Sigmoid colon (tissue), 4 donors: ENCODE results near the gene PTPRT.

Experiments
- CTCF ChIP-seq, 4 experiments: fragments of 450-650 bp in 3 of 4; fragments of 200-600 bp in 1 of 4; IDR thresholded peaks; one replicate each; pipeline ENCODE4 v1.5.1; 2016 to 2019; ENCODE audit warnings: antibody characterized with exemption in 4 of 4, mild to moderate bottlenecking in 3 of 4, moderate library complexity in 2 of 4
- EP300 ChIP-seq, 4 donors: sonication (generic); formaldehyde crosslinking; IDR thresholded peaks; one replicate each; pipeline ENCODE4 v1.6.1; 2017; ENCODE audit warnings: antibody characterized with exemption in 4 of 4
- POLR2A ChIP-seq, 2 donors: fragments of 450-650 bp; IDR thresholded peaks; one replicate each; pipeline ENCODE4 v1.6.1; 2016; ENCODE audit warnings: antibody characterized with exemption in 2 of 2, mild to moderate bottlenecking in 2 of 2, moderate library complexity in 2 of 2

DNA sequence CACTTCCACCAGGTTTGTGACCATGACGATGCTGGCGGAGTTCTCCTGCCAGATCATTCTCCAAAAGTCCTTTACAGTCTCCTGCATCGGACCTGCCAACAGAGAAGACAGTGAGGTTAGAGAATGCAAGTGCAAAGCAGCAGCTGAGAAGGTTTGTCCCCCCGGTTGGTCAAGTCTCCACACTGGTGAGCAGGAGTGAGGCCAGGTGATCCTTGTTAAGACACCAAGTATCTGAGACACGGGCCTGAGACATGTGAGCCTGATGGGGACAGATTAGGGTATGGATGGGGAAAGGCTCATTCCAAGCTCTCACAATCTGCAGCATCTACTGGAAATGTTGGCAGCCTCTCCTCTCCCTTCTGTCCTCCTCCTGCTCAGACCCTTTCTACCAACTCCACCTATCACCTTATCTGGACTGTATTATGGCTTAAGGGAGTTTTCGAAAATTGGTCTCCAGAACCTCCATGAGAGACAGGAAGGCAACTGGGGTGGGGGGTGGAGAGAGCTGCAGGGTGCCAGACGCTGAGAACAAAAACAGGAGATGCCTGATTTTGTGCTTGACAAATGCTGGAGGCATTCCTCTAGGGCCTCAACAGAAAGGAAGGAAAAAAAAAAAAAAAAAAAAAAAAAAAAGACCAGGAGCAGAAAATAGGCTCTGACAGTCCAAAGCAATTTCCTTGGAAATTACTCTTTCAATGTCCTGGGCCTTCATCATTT lies 1071.1 kb downstream of the PTPRT start:
- no peak for TF ChIP-seq CTCF (IDR thresholded peaks at IDR 0.05)
- TF ChIP-seq POLR2A (IDR thresholded peaks at IDR 0.05) = no peak
- no peak for TF ChIP-seq EP300 (IDR thresholded peaks at IDR 0.05)
